Measurements from ENCODE around the gene HDLBP.
"Not testable (repeated sequence)": the region's sequence is repeated elsewhere in the genome, so short reads cannot be mapped to it uniquely, and the experiment has no call there.

HDLBP gene

GRCh38 chr2:241203218-241204009 is 112.1 kb downstream of the HDLBP start:
- H3K4me3 ChIP-seq (ENCODE audit: low read depth, low read length): no peak overlapping the region
- DNase-seq (ENCODE audit: low read depth): no peak

GRCh38 chr2:241202681-241203080 is 112.8 kb downstream of the HDLBP start:
- H3K4me3 ChIP-seq (ENCODE audit: low read depth, low read length): no peak overlapping the region
- no peak for DNase-seq (ENCODE audit: low read depth)

GRCh38 chr2:241202268-241202585 is 113.2 kb downstream of the HDLBP start:
- DNase-seq (ENCODE audit: low read depth): no peak
- H3K4me3 ChIP-seq (ENCODE audit: low read depth, low read length): no peak overlapping the region

- no peak for DNase-seq (ENCODE audit: low read depth)
- H3K4me3 ChIP-seq (ENCODE audit: low read depth, low read length): no peak overlapping the region
Observed at GRCh38 chr2:241201445-241202267, 113.8 kb downstream of the HDLBP start.

- no peak for DNase-seq (ENCODE audit: low read depth)
- H3K4me3 ChIP-seq (ENCODE audit: low read depth, low read length): no peak overlapping the region
Observed at GRCh38 chr2:241200822-241201395, 114.6 kb downstream of the HDLBP start.

GRCh38 chr2:241199897-241200821 is 115.3 kb downstream of the HDLBP start:
- H3K4me3 ChIP-seq (ENCODE audit: low read depth, low read length): no peak overlapping the region
- DNase-seq (ENCODE audit: low read depth): no peak

GRCh38 chr2:241199286-241199685 is 116.2 kb downstream of the HDLBP start:
- H3K4me3 ChIP-seq (ENCODE audit: low read depth, low read length): no peak overlapping the region
- no peak for DNase-seq (ENCODE audit: low read depth)

GRCh38 chr2:241198381-241199279 is 116.8 kb downstream of the HDLBP start:
- no peak overlapping the region for H3K4me3 ChIP-seq (ENCODE audit: low read depth, low read length)
- no peak for DNase-seq (ENCODE audit: low read depth)

GRCh38 chr2:241197947-241198346 is 117.5 kb downstream of the HDLBP start:
- no peak for DNase-seq (ENCODE audit: low read depth)

GRCh38 chr2:241197246-241197645 is 118.2 kb downstream of the HDLBP start:
- not testable (repeated sequence) for H3K4me3 ChIP-seq (ENCODE audit: low read depth, low read length); DNase-seq (ENCODE audit: low read depth)

More at GRCh38 chr2:241197947-241198346, 117.5 kb downstream of the HDLBP start:
- no peak overlapping the region for H3K4me3 ChIP-seq (ENCODE audit: low read depth, low read length)

GRCh38 chr2:241195506-241196130 is 119.9 kb downstream of the HDLBP start:
- H3K4me3 ChIP-seq (ENCODE audit: low read depth, low read length): no peak overlapping the region
- DNase-seq (ENCODE audit: low read depth): no peak

- H3K4me3 ChIP-seq (ENCODE audit: low read depth, low read length): no peak overlapping the region
- DNase-seq (ENCODE audit: low read depth): no peak
Observed at GRCh38 chr2:241194811-241195210, 120.7 kb downstream of the HDLBP start.

GRCh38 chr2:241193271-241193670 is 122.2 kb downstream of the HDLBP start:
- no peak overlapping the region for H3K4me3 ChIP-seq (ENCODE audit: low read depth, low read length)
- no peak for DNase-seq (ENCODE audit: low read depth)

GRCh38 chr2:241191081-241191480 is 124.4 kb downstream of the HDLBP start:
- no peak for DNase-seq (ENCODE audit: low read depth)
- H3K4me3 ChIP-seq (ENCODE audit: low read depth, low read length): no peak overlapping the region

GRCh38 chr2:241190291-241190981 is 125.0 kb downstream of the HDLBP start:
- H3K4me3 ChIP-seq (ENCODE audit: low read depth, low read length): no peak overlapping the region
- DNase-seq (ENCODE audit: low read depth): no peak

GRCh38 chr2:241189856-241190201 is 125.6 kb downstream of the HDLBP start:
- no peak for DNase-seq (ENCODE audit: low read depth)
- no peak overlapping the region for H3K4me3 ChIP-seq (ENCODE audit: low read depth, low read length)

GRCh38 chr2:241189093-241189855 is 126.2 kb downstream of the HDLBP start:
- H3K4me3 ChIP-seq (ENCODE audit: low read depth, low read length): no peak overlapping the region
- no peak for DNase-seq (ENCODE audit: low read depth)

Measured in skeletal muscle cell (primary cell).